Natural killer cell (primary cell): Measurements from ENCODE around the gene PPM1M. TPM values are rescaled to one million over a fixed set of nuclear protein-coding genes. Genes with fewer than 3 reads are reported as not detected.
A peak's percentile ranks its signal among the peaks of the same experiment; 100 is the strongest.

Source experiments
- ATAC-seq, 3 donors: fragments of 150-1000 bp in 2 of 3; fragments of 200-7000 bp in 1 of 3; cut with Tn5 transposase; 1 replicate in 1 of 3; 2 replicates in 2 of 3; pipeline ENCODE4 v1.10.0; 2021; ENCODE audit warnings: mild to moderate bottlenecking in 2 of 3, moderate library complexity in 2 of 3
- DNase-seq, 2 donors: peaks; one replicate each; pipeline versions ENCODE4 v3.0.0 to v3.0.0-alpha.2; 2013 to 2021; ENCODE audit warnings: mixed read lengths in 1 of 2
- H3K27ac ChIP-seq: one replicate; pipeline ENCODE4 v1.5.1; 2013; ENCODE audit warnings: mild to moderate bottlenecking, low read length
- H3K27me3 ChIP-seq: one replicate; pipeline ENCODE4 v1.6.1; 2013; ENCODE audit warnings: low read length; ENCODE audit not compliant: control insufficient read depth, insufficient read depth
- H3K36me3 ChIP-seq: one replicate; pipeline ENCODE4 v1.6.1; 2013; ENCODE audit warnings: low read length; ENCODE audit not compliant: control insufficient read depth, insufficient read depth
- H3K4me1 ChIP-seq: one replicate; pipeline ENCODE4 v1.6.1; 2013; ENCODE audit warnings: low read length; ENCODE audit not compliant: control insufficient read depth, insufficient read depth
- H3K4me3 ChIP-seq: one replicate; pipeline ENCODE4 v1.5.1; 2013; ENCODE audit warnings: low read length
- H3K9me3 ChIP-seq: one replicate; pipeline ENCODE4 v1.6.1; 2013; ENCODE audit warnings: low read length; ENCODE audit not compliant: control insufficient read depth, insufficient read depth
- H3K27ac Mint-ChIP-seq, 2 donors: one replicate each; pipeline ENCODE4 v1.8.0; 2022; ENCODE audit warnings: mild to moderate bottlenecking in 2 of 2, mixed read lengths in 2 of 2, moderate library complexity in 1 of 2
- H3K27me3 Mint-ChIP-seq, 2 donors: one replicate each; pipeline ENCODE4 v1.8.0; 2022; ENCODE audit warnings: low read depth in 2 of 2, mixed read lengths in 2 of 2
- H3K36me3 Mint-ChIP-seq: one replicate; pipeline ENCODE4 v1.8.0; 2022; ENCODE audit warnings: mixed read lengths
- H3K4me1 Mint-ChIP-seq, 2 donors: one replicate each; pipeline ENCODE4 v1.8.0; 2022; ENCODE audit warnings: mixed read lengths in 2 of 2
- H3K4me3 Mint-ChIP-seq: one replicate; pipeline ENCODE4 v1.8.0; 2022; ENCODE audit warnings: mild to moderate bottlenecking, moderate library complexity, mixed read lengths
- H3K9me3 Mint-ChIP-seq, 2 donors: one replicate each; pipeline ENCODE4 v1.8.0; 2022; ENCODE audit warnings: mixed read lengths in 2 of 2
- WGBS: methylation state at CpG from one replicate; pipeline ENCODE4 v1.1.7; 2013; ENCODE audit warnings: missing lambda C conversion rate; ENCODE audit not compliant: insufficient coverage; 5-methylcytosine and 5-hydroxymethylcytosine counted together
- intact Hi-C: fragments of 100-400 bp; cut with micrococcal nuclease; formaldehyde crosslinking; loops from one replicate; pipeline ENCODE4 v1.14.2; 2022
- total RNA-seq, 4 donors: library from RNA; stranded (reverse); fragments of 120-200 nt in 1 of 4; gene quantifications; one replicate each; pipeline versions ENCODE4 v1.2.3 to v1.2.4, GENCODE V29; 2013 to 2022
- TF ChIP-seq, protein P1 (sequence below): fragments of 200-600 bp; IDR thresholded peaks from one replicate; pipeline ENCODE4 v1.8.0; 2022; ENCODE audit warnings: antibody characterized with exemption

PPM1M gene
- total RNA-seq, 3 donors from 2014 or later (not counting 1 experiment from before 2014, with no cell fraction given) = 66.0 to 83.7 (median 77.8) TPM

DNA sequence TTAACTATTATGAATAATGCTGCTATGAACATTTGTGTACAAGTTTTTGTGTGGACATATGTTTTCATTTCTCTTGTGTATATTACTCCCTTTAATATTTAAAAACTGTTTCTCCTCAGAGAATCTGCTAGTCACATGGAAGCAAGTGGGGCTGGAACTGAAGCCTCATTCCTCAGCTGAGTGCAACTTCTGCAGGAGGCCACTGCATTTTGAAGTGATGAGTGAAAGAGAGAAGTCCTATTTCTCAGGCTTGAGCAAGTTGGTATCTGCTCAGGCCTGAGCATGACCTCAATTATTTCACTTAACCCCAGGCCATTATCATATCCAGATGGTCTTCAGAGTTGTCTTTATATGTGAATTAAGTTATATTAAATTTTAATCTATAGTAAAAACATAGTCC is 31.7 kb upstream of the PPM1M start:
- no peaks in the 10 kb centered on the region for H3K9me3 Mint-ChIP-seq
- no peak overlapping the region for H3K4me3 Mint-ChIP-seq
- no peak for DNase-seq
- H3K9me3 ChIP-seq = no peaks in the 10 kb centered on the region
- H3K27me3 Mint-ChIP-seq = no peaks in the 10 kb centered on the region
- peaks cover 17% of the 10 kb centered on the region for H3K36me3 Mint-ChIP-seq
- no peak for ATAC-seq
- TF ChIP-seq, protein P1, sequence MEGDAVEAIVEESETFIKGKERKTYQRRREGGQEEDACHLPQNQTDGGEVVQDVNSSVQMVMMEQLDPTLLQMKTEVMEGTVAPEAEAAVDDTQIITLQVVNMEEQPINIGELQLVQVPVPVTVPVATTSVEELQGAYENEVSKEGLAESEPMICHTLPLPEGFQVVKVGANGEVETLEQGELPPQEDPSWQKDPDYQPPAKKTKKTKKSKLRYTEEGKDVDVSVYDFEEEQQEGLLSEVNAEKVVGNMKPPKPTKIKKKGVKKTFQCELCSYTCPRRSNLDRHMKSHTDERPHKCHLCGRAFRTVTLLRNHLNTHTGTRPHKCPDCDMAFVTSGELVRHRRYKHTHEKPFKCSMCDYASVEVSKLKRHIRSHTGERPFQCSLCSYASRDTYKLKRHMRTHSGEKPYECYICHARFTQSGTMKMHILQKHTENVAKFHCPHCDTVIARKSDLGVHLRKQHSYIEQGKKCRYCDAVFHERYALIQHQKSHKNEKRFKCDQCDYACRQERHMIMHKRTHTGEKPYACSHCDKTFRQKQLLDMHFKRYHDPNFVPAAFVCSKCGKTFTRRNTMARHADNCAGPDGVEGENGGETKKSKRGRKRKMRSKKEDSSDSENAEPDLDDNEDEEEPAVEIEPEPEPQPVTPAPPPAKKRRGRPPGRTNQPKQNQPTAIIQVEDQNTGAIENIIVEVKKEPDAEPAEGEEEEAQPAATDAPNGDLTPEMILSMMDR = no peak
- H3K27ac ChIP-seq = no peak overlapping the region
- H3K4me1 ChIP-seq = peaks cover 27% of the 10 kb centered on the region
- H3K4me1 Mint-ChIP-seq = peaks cover 25% of the 10 kb centered on the region in 2 donors
- H3K27me3 ChIP-seq = no peaks in the 10 kb centered on the region
- H3K27ac Mint-ChIP-seq = peak overlapping the region in 1 of 2 donors; percentile 19
- H3K4me3 ChIP-seq = no peak overlapping the region
- peaks cover 65% of the 10 kb centered on the region for H3K36me3 ChIP-seq
- intact Hi-C loops = no loop called here

DNA sequence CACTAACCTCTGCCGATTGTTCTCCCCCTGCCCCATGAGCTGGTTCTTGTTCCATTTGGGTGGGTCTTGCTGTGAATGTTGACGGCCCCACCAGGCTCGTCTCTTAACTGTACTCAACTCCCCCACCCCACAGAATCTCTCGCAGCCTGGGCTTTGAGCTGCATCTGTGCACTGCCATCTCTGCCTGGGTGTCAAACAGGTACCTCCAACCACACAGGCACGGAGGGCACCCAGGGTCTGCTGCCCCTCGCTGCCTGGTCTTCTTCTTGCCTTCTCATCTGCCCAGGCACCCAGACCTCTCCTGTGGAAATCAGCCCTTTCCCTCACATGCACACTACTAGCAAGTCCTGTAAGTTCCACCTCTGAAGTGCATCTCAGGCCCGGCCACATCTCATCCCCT is 30.2 kb upstream of the PPM1M start:
- no peak overlapping the region for H3K4me3 Mint-ChIP-seq
- intact Hi-C loops = no loop called here
- DNase-seq (no peak), ATAC-seq (no peak)
- Histone ChIP-seq H3K36me3 (peaks cover 52% of the 10 kb centered on the region), H3K4me1 (peaks cover 41% of the 10 kb centered on the region), H3K27ac (no peak overlapping the region), H3K9me3 (no peaks in the 10 kb centered on the region), H3K27me3 (no peaks in the 10 kb centered on the region), H3K4me3 (no peak overlapping the region)
- H3K27ac Mint-ChIP-seq = peak overlapping the region; percentile 10 to 52
- WGBS = 97% methylated on average over 7 of the region's 7 CpGs
- H3K36me3 Mint-ChIP-seq = peaks cover 17% of the 10 kb centered on the region
- no peaks in the 10 kb centered on the region for H3K27me3 Mint-ChIP-seq
- TF ChIP-seq, protein P1 = no peak
- H3K9me3 Mint-ChIP-seq = no peaks in the 10 kb centered on the region
- H3K4me1 Mint-ChIP-seq = peaks cover 36 to 40% of the 10 kb centered on the region in 2 donors

DNA sequence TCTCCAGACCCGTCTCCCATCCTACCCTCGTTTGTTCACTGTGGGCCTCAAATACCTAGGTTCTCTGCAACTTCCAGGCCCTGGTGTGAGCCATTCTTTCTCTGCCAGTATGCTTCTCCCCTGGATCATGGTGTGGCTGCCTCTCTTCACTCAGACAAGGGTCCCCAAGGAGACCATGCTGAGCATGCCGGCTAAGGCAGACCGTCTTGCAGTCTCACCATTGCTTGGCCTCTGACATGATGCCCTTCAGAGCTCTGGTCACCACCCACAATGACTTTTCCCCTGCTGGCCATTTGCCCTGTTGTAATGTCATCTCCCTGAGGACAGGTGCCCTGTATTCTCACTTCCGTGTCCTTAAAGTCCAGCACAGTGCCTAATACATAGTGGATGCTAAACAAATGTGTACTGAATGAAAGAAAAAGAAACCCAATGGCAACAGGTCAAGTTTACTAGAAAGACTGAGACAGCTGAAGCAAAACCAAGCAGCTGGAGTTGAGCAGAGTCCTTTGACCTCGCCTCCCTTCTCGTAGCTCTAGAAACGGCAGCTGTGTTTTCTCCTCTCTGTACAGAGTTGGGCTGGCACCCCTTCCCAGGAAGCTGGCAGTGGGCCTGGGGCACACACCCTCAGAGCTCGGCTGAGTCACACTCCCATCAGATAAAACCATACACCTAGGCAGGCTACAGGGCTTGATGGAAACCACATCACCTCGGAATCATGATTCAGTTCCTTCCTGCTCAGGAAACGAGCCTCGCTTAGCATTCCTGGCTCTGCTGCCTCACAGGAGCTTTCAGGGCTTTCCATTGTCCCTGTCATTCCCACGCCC is 28.8 kb upstream of the PPM1M start:
- H3K4me1 ChIP-seq = peaks cover 55% of the 10 kb centered on the region
- intact Hi-C loops = no loop called here
- H3K27me3 ChIP-seq = no peaks in the 10 kb centered on the region
- peaks cover 38% of the 10 kb centered on the region for H3K36me3 ChIP-seq
- DNase-seq (peak in 1 of 2 donors; percentile 67), ATAC-seq (peak; percentile 15 to 41 (median 31))
- Mint-ChIP-seq H3K9me3 (no peaks in the 10 kb centered on the region), H3K27ac (peak overlapping the region; percentile 68 to 80), H3K4me1 (peaks cover 39 to 40% of the 10 kb centered on the region in 2 donors), H3K27me3 (no peaks in the 10 kb centered on the region), H3K36me3 (peaks cover 17% of the 10 kb centered on the region), H3K4me3 (peak overlapping the region; percentile 82)
- H3K9me3 ChIP-seq = no peaks in the 10 kb centered on the region
- TF ChIP-seq, protein P1 = no peak
- H3K4me3 ChIP-seq = no peak overlapping the region
- H3K27ac ChIP-seq = peak overlapping the region; percentile 50
- WGBS = 47% methylated on average over 13 of the region's 13 CpGs
